SU-DHL-6 (cell line): ENCODE data around the gene SPRED3.
"Not testable (repeated sequence)": the region's sequence is repeated elsewhere in the genome, so short reads cannot be mapped to it uniquely, and the experiment has no call there.

ENCODE experiments used
- EZH2phosphoT487 ChIP-seq: fragments of 200-600 bp; sonication (generic), shearing (Covaris generic); conservative IDR thresholded peaks from 2 replicates; pipeline ENCODE4 v1.6.1; 2018; ENCODE audit warnings: mild to moderate bottlenecking, antibody characterized with exemption, low read length, moderate library complexity, mixed read lengths
- TF ChIP-seq, protein P1 (sequence below): fragments of 200-600 bp; sonication (generic); IDR thresholded peaks from one replicate; pipeline ENCODE4 v1.5.1; 2017; ENCODE audit warnings: antibody characterized with exemption, mild to moderate bottlenecking, low read length, moderate library complexity; ENCODE audit not compliant: insufficient read depth, poor library complexity, severe bottlenecking

DNA sequence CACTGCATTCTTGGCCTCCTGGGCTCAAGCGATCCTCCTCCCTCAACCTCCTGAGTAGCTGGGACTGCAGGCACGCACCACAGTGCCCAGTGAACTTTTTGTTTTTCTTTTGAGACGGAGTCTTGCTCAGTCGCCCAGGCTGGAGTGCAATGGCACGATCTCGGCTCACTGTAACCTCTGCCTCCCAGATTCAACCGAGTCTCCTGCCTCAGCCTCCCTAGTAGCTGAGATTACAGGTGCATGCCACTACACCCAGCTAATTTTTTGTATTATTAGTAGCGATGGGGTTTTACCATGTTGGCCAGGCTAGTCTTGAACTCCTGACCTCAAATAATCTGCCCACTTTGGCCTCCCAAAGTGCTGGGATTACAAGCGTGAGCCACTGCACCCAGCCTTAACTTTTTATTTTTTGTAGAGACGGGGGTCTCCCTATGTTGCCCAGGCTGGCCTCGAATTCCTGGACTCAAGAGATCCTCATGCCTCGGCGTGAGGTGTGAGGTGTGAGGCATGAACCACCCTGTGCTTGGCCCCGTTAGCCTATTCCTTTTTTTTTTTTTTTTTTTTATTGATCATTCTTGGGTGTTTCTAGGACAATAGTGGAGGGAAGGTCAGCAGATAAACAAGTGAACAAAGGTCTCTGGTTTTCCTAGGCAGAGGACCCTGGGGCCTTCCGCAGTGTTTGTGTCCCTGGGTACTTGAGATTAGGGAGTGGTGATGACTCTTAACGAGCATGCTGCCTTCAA, 25.4 kb upstream of the SPRED3 start:
- TF ChIP-seq, protein P1, sequence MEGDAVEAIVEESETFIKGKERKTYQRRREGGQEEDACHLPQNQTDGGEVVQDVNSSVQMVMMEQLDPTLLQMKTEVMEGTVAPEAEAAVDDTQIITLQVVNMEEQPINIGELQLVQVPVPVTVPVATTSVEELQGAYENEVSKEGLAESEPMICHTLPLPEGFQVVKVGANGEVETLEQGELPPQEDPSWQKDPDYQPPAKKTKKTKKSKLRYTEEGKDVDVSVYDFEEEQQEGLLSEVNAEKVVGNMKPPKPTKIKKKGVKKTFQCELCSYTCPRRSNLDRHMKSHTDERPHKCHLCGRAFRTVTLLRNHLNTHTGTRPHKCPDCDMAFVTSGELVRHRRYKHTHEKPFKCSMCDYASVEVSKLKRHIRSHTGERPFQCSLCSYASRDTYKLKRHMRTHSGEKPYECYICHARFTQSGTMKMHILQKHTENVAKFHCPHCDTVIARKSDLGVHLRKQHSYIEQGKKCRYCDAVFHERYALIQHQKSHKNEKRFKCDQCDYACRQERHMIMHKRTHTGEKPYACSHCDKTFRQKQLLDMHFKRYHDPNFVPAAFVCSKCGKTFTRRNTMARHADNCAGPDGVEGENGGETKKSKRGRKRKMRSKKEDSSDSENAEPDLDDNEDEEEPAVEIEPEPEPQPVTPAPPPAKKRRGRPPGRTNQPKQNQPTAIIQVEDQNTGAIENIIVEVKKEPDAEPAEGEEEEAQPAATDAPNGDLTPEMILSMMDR, result not testable (repeated sequence)
- TF ChIP-seq EZH2phosphoT487, result not testable (repeated sequence)
